ENCODE measurements around the gene COX14.

COX14 gene

DNA sequence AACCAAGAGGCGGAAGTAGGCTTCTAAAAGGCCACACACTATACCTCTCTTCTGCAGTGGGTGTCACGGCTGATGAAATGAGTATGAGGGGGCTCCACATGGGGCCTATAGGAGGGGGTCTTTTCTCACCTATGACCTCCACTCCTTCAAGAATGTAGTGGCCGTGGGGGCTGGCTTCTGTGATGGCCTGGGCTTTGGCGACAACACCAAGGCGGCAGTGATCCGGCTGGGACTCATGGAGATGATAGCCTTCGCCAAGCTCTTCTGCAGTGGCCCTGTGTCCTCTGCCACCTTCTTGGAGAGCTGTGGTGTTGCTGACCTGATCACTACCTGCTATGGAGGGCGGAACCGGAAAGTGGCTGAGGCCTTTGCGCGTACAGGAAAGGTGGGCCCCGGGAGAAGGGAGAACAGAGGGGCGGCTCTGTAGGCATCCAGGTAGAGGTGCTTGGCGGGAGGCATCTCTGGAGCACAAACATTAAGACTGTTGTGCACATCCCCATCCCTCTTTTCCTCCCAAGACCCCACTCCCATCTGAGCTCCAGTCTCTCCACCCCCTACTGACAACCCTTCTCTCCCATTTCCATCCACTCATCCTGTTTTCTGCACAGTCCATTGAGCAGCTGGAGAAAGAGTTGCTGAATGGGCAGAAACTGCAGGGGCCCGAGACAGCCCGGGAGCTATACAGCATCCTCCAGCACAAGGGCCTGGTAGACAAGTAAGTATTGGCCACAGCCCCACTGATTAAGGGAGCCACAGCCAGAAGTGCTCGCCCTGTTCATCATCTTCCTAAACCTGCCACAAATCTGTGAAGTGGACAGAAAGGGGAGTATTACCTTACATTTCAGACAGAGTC is 4.4 kb upstream of the COX14 start:
- DNase-seq (no peak), ATAC-seq (replicated peaks) (no peak)
- H3K9me3 Mint-ChIP-seq = no peaks in the 10 kb centered on the region
- peaks cover 9% of the 10 kb centered on the region for H3K36me3 Mint-ChIP-seq (ENCODE audit: insufficient read depth)
- no peaks in the 10 kb centered on the region for H3K27me3 Mint-ChIP-seq
- H3K4me1 Mint-ChIP-seq (ENCODE audit: low read depth in 2 of 2) = peaks cover 8% of the 10 kb centered on the region in 2 donors
- no peak overlapping the region for H3K4me3 Mint-ChIP-seq
- no peak overlapping the region for H3K27ac Mint-ChIP-seq

DNA sequence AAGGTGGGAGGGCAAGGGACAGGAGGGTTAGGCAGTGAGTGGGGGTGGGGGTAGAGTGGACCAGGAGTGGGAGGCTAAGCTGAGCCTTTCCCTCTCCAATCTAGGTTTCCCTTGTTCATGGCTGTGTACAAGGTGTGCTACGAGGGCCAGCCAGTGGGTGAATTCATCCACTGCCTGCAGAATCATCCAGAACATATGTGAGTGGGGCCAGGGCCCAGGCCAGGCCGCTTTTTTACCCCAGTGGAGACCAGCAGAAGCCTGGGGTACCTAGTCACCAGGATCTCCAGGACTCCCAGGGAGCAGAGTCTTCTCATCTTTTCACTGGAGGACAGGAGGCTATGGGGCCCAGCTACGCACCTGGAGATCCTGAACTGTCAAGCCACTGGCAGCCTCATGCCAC is 2.7 kb upstream of the COX14 start:
- H3K9me3 Mint-ChIP-seq = no peaks in the 10 kb centered on the region
- DNase-seq (no peak), ATAC-seq (replicated peaks) (no peak)
- peaks cover 13 to 14% of the 10 kb centered on the region in 2 donors for H3K4me1 Mint-ChIP-seq (ENCODE audit: low read depth in 2 of 2)
- peaks cover 17% of the 10 kb centered on the region for H3K36me3 Mint-ChIP-seq (ENCODE audit: insufficient read depth)
- H3K4me3 Mint-ChIP-seq = no peak overlapping the region
- H3K27ac Mint-ChIP-seq = no peak overlapping the region
- no peaks in the 10 kb centered on the region for H3K27me3 Mint-ChIP-seq

DNA sequence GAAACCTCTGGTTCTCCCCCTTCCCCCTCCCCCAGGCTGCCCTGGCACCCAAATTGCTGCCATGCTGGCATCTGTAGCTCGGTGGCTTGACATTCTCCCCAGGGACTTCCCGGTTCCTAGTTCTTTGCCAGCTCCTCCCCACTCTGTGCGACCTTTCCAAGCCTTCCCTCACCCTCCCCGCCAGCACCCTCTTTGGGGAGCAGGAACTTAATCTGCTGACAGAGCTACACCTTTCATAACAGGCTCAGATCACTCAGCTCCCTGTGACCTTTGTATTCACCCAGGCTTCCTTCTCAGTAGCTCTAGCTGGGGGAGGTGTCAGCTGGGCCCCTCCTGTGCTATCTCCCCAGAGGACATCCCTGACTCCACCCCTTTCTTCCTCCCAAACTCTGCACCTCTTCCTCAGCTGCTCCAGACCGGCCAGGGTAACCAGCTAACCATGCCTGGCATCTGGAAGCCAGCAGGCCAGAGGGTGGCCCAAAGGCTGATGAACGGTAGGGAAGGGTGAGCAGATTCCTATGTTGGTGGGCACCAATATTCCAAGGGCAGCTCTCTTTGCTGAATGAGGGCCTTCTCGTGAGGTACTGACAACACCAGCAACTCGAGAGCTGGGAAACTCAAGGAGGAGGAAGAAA is 1.8 kb upstream of the COX14 start:
- peaks cover 25% of the 10 kb centered on the region for H3K36me3 Mint-ChIP-seq (ENCODE audit: insufficient read depth)
- no peak for ATAC-seq (replicated peaks)
- DNase-seq = no peak

DNA sequence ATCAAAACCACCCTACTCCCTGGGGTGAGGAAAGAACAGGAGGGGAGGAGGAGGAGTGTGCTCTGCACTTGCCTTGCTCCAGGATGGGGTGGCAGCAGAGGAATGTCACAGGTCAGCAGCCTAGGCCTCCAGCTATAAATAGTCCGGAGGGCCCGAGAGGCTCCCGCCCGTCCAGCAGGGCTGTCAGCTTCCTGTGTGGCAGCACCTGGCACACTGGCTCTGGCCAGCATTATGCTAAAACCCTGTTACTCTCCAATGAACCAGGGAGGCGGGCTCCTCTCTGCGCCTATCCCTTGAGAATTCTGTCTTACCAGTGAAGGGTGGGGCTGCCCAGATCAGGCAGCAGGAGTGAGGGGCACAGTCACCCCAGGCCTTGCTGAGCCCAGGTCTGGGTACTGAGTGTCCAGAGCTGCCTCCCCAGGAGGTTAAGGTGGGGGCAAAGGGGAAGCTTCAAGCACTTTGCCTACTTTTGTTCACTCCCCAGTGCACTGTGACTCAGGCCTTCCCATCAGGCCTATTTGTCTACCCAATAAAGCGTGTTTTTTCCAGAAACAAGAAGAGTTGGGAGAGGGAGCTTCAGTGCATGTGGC is 1.2 kb upstream of the COX14 start:
- DNase-seq (no peak), ATAC-seq (replicated peaks) (no peak)
- peak overlapping the region; percentile 94 to 99 for H3K4me3 Mint-ChIP-seq
- peaks cover 31% of the 10 kb centered on the region for H3K36me3 Mint-ChIP-seq (ENCODE audit: insufficient read depth)
- H3K27ac Mint-ChIP-seq = peak overlapping the region in 1 of 2 donors; percentile 98
- peaks cover 20 to 24% of the 10 kb centered on the region in 2 donors for H3K4me1 Mint-ChIP-seq (ENCODE audit: low read depth in 2 of 2)
- H3K27me3 Mint-ChIP-seq = no peaks in the 10 kb centered on the region
- no peaks in the 10 kb centered on the region for H3K9me3 Mint-ChIP-seq

More for the DNA sequence above, 1.8 kb upstream of the COX14 start:
- Mint-ChIP-seq H3K4me3 (peak overlapping the region in 1 of 2 donors; percentile 48), H3K27ac (no peak overlapping the region), H3K4me1 (ENCODE audit: low read depth in 2 of 2) (peaks cover 15 to 18% of the 10 kb centered on the region in 2 donors), H3K27me3 (no peaks in the 10 kb centered on the region), H3K9me3 (no peaks in the 10 kb centered on the region)

DNA sequence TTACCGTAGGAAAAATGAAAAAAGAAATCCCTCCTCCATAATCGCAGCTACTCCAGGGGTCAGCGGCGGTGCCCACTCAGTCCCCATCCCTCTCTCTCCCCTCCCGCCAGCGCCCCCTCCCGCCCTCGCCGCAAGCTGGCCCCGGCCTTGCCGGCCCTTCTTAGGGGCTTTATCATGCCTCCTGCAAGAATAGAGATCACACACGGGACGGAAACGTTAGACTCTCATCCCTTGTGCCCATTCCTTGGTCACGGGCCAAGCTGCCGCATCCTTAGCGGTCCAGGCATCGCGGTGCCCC is 692 bp upstream of the COX14 start:
- Mint-ChIP-seq H3K9me3 (no peaks in the 10 kb centered on the region), H3K36me3 (ENCODE audit: insufficient read depth) (peaks cover 36% of the 10 kb centered on the region), H3K27ac (peak overlapping the region; percentile 96 to 98), H3K4me3 (peak overlapping the region; percentile 94 to 99), H3K4me1 (ENCODE audit: low read depth in 2 of 2) (peaks cover 24 to 29% of the 10 kb centered on the region in 2 donors), H3K27me3 (no peaks in the 10 kb centered on the region)
- ATAC-seq (replicated peaks) (no peak), DNase-seq (no peak)

DNA sequence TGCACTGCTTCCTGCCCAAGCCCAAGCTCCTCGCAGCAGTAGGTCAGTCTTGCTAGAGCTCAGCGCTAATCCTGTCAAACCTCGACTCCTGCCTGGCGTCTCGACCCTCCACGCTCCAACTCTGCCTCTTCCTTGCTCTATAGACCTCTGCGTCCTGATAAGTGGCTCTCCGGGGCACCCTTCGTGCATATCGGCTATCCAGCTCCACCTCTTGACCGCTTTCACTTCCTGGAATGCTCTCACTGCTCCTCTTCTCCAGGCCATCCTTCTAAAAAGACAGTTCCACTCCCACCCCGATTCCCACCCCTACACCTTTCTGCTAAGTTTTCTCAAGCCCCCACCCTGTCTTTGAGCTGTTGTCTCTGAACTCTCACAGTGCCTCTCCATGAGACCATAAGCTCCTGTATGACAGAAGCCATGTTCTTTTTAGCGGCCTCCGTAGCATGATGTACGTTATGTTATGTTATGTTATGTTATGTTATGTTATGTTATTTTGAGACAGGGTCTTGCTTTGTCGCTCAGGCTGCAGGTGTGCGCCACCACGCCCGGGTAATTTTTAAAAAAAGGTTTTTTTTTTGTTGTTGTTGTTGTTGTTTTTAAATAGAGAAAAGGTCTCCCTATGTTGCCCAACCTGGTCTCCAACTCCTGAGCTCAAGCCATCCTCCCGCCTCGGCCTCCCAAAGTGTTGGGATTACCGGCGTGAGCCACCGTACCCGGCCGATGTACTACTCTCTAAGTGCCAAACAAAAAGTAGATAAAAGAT is 601 bp downstream of the COX14 start:
- Mint-ChIP-seq H3K9me3 (no peaks in the 10 kb centered on the region), H3K36me3 (ENCODE audit: insufficient read depth) (peaks cover 46% of the 10 kb centered on the region), H3K27me3 (no peaks in the 10 kb centered on the region), H3K4me3 (peak overlapping the region; percentile 94 to 99), H3K27ac (peak overlapping the region; percentile 96 to 98), H3K4me1 (ENCODE audit: low read depth in 2 of 2) (peaks cover 32 to 40% of the 10 kb centered on the region in 2 donors)
- ATAC-seq (replicated peaks) (no peak), DNase-seq (no peak)

DNA sequence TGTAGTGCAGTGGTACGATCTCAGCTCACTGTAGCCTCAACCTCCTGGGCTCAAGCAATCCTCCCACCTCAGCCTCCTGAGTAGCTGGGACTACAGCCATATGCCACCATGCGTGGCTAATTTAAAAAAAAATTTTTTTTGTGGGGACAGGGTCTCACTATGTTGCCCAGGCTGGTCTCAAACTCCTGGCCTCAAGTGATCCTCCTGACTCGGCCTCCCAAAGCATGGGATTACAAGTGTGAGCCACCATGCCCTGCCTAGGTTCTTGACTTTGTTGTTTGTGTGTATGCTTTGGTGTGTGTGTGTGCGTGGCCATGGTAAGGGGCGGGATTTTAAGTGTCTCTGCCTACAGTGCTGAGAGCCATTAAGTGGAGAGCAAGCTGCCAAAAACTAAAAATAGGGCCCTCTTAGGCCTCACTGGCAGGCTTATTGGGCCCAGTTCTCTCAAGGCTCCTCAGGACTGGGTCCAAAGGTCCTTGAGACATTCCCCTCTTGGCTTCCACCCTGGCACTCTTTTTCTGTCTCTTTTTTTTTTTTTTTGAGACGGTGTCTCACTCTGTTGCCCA is 5.1 kb downstream of the COX14 start:
- peak overlapping the region; percentile 19 to 49 for H3K4me3 Mint-ChIP-seq
- H3K27ac Mint-ChIP-seq = peak overlapping the region; percentile 58 to 60
- no peaks in the 10 kb centered on the region for H3K27me3 Mint-ChIP-seq
- peaks cover 34 to 48% of the 10 kb centered on the region in 2 donors for H3K4me1 Mint-ChIP-seq (ENCODE audit: low read depth in 2 of 2)
- DNase-seq (no peak), ATAC-seq (replicated peaks) (no peak)
- no peaks in the 10 kb centered on the region for H3K9me3 Mint-ChIP-seq
- H3K36me3 Mint-ChIP-seq (ENCODE audit: insufficient read depth) = peaks cover 78% of the 10 kb centered on the region

DNA sequence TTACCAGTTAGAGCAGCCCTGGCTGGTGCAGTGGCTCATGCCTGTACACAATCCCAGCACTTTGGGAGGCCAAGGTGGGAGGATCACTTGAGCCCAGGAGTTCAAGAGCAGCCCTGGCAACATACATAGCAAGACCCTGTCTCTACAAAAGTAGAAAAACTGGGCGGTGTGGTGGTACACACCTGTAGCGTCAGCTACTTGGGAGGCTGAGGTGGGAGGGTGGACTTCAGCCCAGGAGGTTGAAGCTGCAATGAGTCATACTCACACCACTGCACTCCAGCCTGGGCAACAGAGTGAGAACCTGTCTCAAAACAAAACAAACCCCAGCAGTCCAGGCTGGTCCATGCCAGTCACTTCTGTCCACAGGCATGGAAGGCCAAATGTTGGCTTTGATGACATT is 7.4 kb downstream of the COX14 start:
- Mint-ChIP-seq H3K9me3 (no peaks in the 10 kb centered on the region), H3K4me3 (no peak overlapping the region), H3K27ac (no peak overlapping the region), H3K4me1 (ENCODE audit: low read depth in 2 of 2) (peaks cover 33 to 46% of the 10 kb centered on the region in 2 donors), H3K36me3 (ENCODE audit: insufficient read depth) (peaks cover 86% of the 10 kb centered on the region), H3K27me3 (no peaks in the 10 kb centered on the region)
- no peak for ATAC-seq (replicated peaks)
- DNase-seq = no peak

DNA sequence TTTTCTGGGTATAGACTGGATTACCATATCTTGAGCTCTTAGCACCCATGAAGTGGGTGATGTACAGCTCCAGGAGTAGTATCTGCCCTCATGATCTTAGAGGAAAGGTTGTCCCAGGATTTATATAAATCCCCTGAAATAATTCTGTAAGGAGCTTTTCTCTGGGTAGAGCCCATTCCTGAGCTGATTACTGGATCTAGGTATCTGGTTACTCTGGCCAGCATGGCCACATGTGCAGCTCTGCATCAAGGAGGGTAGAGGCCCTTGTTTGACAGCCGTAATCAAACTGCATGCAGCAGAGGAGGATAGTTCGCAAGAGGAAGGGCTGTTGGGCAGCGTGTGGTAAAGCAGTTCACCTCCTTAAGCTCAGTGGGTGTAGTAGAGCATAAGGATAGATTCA is 8.5 kb downstream of the COX14 start:
- Mint-ChIP-seq H3K27ac (no peak overlapping the region), H3K4me1 (ENCODE audit: low read depth in 2 of 2) (peaks cover 30 to 47% of the 10 kb centered on the region in 2 donors), H3K27me3 (no peaks in the 10 kb centered on the region), H3K4me3 (no peak overlapping the region), H3K36me3 (ENCODE audit: insufficient read depth) (peaks cover 85% of the 10 kb centered on the region), H3K9me3 (no peaks in the 10 kb centered on the region)
- DNase-seq = no peak
- no peak for ATAC-seq (replicated peaks)

DNA sequence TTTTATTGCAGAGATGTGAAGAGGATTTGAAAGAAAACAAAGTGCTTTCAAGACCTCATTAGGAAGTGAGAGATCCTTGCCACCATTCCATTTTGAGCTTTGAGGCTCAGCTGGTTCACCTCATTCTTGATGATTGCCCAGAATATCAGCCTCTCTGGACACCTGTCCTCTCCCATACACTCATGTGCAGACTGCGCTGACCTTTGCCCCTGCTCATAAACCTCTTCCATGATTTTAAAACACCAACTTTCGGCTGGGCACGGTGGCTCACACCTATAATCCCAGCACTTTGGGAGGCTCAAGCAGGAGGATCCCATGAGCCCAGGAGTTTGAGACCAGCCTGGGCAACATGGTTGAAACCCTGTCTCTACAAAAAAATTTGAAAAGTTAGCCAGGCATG is 8.9 kb downstream of the COX14 start:
- peak overlapping the region in 1 of 2 donors; percentile 3 for H3K27ac Mint-ChIP-seq
- ATAC-seq (replicated peaks) (no peak), DNase-seq (no peak)
- no peak overlapping the region for H3K4me3 Mint-ChIP-seq
- no peaks in the 10 kb centered on the region for H3K9me3 Mint-ChIP-seq
- H3K36me3 Mint-ChIP-seq (ENCODE audit: insufficient read depth) = peaks cover 84% of the 10 kb centered on the region
- no peaks in the 10 kb centered on the region for H3K27me3 Mint-ChIP-seq
- peaks cover 30 to 47% of the 10 kb centered on the region in 2 donors for H3K4me1 Mint-ChIP-seq (ENCODE audit: low read depth in 2 of 2)

DNA sequence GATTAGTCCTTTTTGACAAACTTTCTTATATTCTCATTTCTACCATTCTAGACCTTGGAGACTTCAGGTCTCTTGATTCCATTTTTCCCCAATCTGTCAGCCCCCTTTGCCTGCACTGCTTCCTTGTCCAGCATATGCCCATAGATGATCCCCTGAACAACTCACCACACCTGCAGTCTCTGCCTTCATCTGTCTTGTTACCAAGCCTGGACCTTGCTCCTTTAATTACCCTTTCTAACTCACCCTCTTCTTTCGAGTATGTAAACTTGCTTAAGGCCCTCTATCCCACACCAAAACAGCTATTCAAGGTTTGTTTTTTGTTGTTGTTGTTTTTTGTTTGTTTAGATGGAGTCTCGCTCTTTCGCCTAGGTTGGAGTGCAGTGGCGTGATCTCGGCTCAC is 9.6 kb downstream of the COX14 start:
- DNase-seq (no peak), ATAC-seq (replicated peaks) (no peak)
- Mint-ChIP-seq H3K36me3 (ENCODE audit: insufficient read depth) (peaks cover 88% of the 10 kb centered on the region), H3K9me3 (no peaks in the 10 kb centered on the region), H3K27ac (peak overlapping the region in 1 of 2 donors; percentile 3), H3K4me1 (ENCODE audit: low read depth in 2 of 2) (peaks cover 25 to 41% of the 10 kb centered on the region in 2 donors), H3K4me3 (no peak overlapping the region), H3K27me3 (no peaks in the 10 kb centered on the region)

DNA sequence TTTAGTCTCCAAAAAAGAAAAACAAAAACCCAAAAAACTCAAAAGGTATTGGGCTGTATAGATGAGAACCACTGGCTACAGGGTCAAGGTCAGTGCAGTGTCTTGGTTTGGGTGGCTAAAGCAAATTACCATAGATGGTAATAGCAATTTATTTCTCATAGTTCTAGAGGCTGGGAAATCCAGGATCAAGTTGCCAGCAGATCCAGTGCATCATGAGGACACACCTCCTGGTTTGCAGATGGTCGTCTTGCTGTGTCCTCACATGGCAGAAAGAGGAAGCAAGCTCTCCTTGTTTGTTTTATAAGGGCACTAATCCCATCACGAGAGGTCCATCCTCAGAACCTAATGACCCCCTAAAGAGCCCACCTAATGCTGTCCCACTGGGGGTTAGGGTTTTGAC is 11.2 kb downstream of the COX14 start:
- peaks cover 26 to 39% of the 10 kb centered on the region in 2 donors for H3K4me1 Mint-ChIP-seq (ENCODE audit: low read depth in 2 of 2)
- H3K36me3 Mint-ChIP-seq (ENCODE audit: insufficient read depth) = peaks cover 88% of the 10 kb centered on the region
- no peak for DNase-seq
- H3K27ac Mint-ChIP-seq = peak overlapping the region in 1 of 2 donors; percentile 74
- no peaks in the 10 kb centered on the region for H3K9me3 Mint-ChIP-seq
- H3K27me3 Mint-ChIP-seq = no peaks in the 10 kb centered on the region
- ATAC-seq (replicated peaks) = no peak
- no peak overlapping the region for H3K4me3 Mint-ChIP-seq

DNA sequence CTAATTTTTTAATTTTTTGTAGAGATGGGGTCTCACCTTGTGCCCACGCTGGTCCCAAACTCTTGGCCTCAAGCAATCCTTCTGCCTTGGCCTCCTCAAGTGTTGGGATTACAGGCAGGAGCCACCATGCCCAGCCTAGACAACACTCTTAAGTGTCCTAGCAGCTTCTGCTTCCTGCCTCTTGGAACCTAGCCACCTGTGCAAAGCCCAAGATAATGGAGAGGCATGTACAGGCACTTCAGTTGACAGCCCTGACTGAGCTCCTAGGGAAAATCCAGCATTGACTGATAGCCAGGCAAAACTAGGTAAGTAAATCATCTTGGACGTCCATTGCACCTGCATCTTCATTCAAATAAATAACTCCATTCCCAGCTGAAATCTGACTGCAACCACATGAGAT is 15.5 kb downstream of the COX14 start:
- no peaks in the 10 kb centered on the region for H3K9me3 Mint-ChIP-seq
- H3K36me3 Mint-ChIP-seq (ENCODE audit: insufficient read depth) = peaks cover 96% of the 10 kb centered on the region
- DNase-seq (no peak), ATAC-seq (replicated peaks) (no peak)
- peak overlapping the region in 1 of 2 donors; percentile 53 for H3K27ac Mint-ChIP-seq
- H3K27me3 Mint-ChIP-seq = no peaks in the 10 kb centered on the region
- peaks cover 17 to 33% of the 10 kb centered on the region in 2 donors for H3K4me1 Mint-ChIP-seq (ENCODE audit: low read depth in 2 of 2)
- H3K4me3 Mint-ChIP-seq = no peak overlapping the region

All from effector memory CD8-positive, alpha-beta T cell (primary cell).